Measurements from ENCODE around the gene BIRC7. TPM values are rescaled to one million over a fixed set of nuclear protein-coding genes. Genes with fewer than 3 reads are reported as not detected.

The BIRC7 gene
- total RNA-seq, 4 donors from 2014 or later, result not detected

DNA sequence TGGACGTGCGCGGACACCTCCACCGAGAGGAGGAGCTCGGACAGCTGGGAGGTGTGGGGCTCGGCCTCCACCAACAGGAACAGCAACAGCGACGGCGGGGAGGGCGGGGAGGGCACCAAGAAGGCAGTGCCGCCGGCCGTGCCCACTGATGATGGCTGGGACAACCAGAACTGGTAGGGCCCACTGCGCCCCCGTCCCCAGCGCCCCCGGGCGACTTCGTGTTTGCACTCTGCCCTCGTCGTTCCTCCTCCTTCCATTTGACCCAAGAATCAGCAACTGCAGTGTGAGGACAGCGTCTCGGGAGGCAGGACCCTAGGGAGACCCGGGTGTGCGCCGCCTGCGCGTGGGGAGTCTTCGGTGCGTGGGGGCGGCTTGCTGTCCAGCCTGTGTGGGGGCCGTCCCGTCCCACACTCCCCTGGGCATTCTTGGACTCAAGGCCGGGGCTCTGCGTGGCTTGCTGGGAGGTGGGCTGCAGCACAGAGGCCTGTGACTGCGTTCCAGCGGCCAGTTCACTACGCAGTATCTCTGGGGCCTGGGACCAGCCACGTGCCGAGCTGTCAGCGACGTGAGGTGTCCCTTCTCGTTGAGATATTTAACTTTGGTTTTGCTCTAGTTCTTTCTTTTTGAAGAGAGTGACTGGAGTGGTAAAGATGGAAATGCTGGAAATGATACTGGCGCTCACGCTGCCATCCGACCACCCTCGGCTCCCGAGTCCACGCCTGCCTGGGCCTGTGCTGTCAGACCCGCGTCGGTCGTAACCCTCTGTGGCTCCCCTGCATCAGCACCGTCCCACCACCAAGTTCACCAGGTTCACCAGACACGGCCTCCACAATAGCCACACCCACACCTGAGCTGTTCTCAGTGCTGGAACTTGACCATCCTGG lies 52.2 kb downstream of the BIRC7 start:
- TF ChIP-seq EP300 (IDR thresholded peaks at IDR 0.05) (no peak), POLR2AphosphoS5 (IDR thresholded peaks at IDR 0.05) (no peak), POLR2A (IDR thresholded peaks at IDR 0.05; ENCODE audit: low read depth) (no peak), CTCF (IDR thresholded peaks at IDR 0.05) (no peak)
- peaks cover 24 to 66% (median 59%) of the 10 kb centered on the region in 4 donors for H3K36me3 ChIP-seq

DNA sequence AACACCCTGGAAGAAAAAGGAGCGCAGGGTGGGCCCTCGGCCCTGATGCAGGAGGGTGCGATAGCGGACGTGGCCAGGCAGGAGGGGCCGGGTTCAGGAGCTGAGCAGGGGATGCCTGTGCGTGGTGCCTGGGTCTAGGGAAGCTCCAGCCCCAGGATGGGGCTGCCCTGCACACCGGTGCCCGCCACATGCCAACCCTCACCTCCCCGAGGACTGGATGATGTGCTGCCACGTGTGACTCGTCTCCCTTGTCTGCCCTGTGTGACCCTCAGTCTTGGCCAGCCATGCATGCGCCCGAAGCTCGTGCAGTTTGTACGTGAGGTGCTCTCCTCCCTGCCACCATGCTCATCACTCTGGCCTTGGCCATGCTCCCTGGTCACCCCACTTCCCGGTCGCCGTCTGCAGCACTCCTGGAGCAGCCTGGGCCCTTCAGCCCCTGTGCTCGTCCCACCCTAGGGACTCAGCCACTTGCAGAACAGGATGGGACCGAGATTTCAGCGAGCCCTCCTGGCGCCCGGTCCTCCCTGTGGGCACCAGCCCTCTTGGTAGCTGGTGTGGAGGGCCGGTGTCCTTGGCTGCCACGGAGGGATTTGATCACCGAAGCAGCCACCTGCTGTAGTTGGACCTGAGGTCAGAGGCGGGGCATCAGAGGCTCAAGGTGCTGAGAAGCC lies 53.0 kb downstream of the BIRC7 start:
- intact Hi-C loops (cut with DNase I), result no loop called here
- H3K27ac ChIP-seq (replicated peaks in 1 of 4), result no peak overlapping the region
- H3K27me3 ChIP-seq, result peaks cover 0 to 27% (median 0%) of the 10 kb centered on the region in 4 donors
- peaks cover 20 to 58% (median 51%) of the 10 kb centered on the region in 4 donors for H3K36me3 ChIP-seq
- TF ChIP-seq CTCF (IDR thresholded peaks at IDR 0.05) (no peak), POLR2AphosphoS5 (IDR thresholded peaks at IDR 0.05) (no peak), POLR2A (IDR thresholded peaks at IDR 0.05; ENCODE audit: low read depth) (no peak), EP300 (IDR thresholded peaks at IDR 0.05) (no peak)
- no peak for DNase-seq (ENCODE audit: extremely low spot score)
- 92% methylated on average over 14 of the region's 28 CpGs for WGBS
- no peaks in the 10 kb centered on the region for H3K9me3 ChIP-seq
- H3K4me3 ChIP-seq, result no peak overlapping the region
- H3K4me1 ChIP-seq, result peaks cover 0 to 11% (median 3%) of the 10 kb centered on the region in 4 donors

More for the DNA sequence above, 52.2 kb downstream of the BIRC7 start:
- Histone ChIP-seq H3K27me3 (peaks cover 0 to 19% (median 0%) of the 10 kb centered on the region in 4 donors), H3K4me3 (no peak overlapping the region), H3K9me3 (no peaks in the 10 kb centered on the region), H3K27ac (replicated peaks in 1 of 4) (no peak overlapping the region), H3K4me1 (peaks cover 0 to 11% (median 3%) of the 10 kb centered on the region in 4 donors)
- no peak for DNase-seq (ENCODE audit: extremely low spot score)
- WGBS, result 90% methylated on average over 42 of the region's 55 CpGs
- intact Hi-C loops (cut with DNase I), result no loop called here

GRCh38 chr20:63289311-63290135 lies 53.8 kb downstream of the BIRC7 start:
- intact Hi-C loops (cut with DNase I), result no loop called here
- Histone ChIP-seq H3K27me3 (peaks cover 0 to 35% (median 0%) of the 10 kb centered on the region in 4 donors), H3K36me3 (peaks cover 20 to 50% (median 45%) of the 10 kb centered on the region in 4 donors)

More at GRCh38 chr20:63289311-63290135, 53.8 kb downstream of the BIRC7 start:
- 77% methylated on average over 11 of the region's 25 CpGs for WGBS
- no peak overlapping the region for H3K4me3 ChIP-seq
- TF ChIP-seq POLR2AphosphoS5 (IDR thresholded peaks at IDR 0.05) (no peak), POLR2A (IDR thresholded peaks at IDR 0.05; ENCODE audit: low read depth) (no peak), EP300 (IDR thresholded peaks at IDR 0.05) (no peak), CTCF (IDR thresholded peaks at IDR 0.05) (no peak)
- peaks cover 0 to 11% (median 3%) of the 10 kb centered on the region in 4 donors for H3K4me1 ChIP-seq
- no peak overlapping the region for H3K27ac ChIP-seq (replicated peaks in 1 of 4)
- H3K9me3 ChIP-seq, result no peaks in the 10 kb centered on the region
- no peak for DNase-seq (ENCODE audit: extremely low spot score)

Small RNAs within 50 kb of the gene (small RNA-seq; reads per million reads assigned to genes)
- gene MIR3196 (0 reads per million in 3 donors), gene MIR4326 (0 to 0.74 (median 0.25) reads per million in 3 donors)

Other genes starting within 250 kb of the BIRC7 start
- not detected for gene BHLHE23, start 228.9 kb upstream of the BIRC7 start, total RNA-seq
- gene YTHDF1, start 19.8 kb upstream of the BIRC7 start, total RNA-seq, result 10 to 100 TPM; 17.9 to 32.1 (median 29.7) TPM
- under 1 TPM in 2 of 4 donors, not detected in 2; 0.17 to 0.45 TPM for gene NKAIN4, start 18.6 kb downstream of the BIRC7 start, total RNA-seq
- 10 to 100 TPM; 35.8 to 50.9 (median 39.5) TPM for gene ARFGAP1, start 36.9 kb downstream of the BIRC7 start, total RNA-seq
- under 1 TPM in 1 of 4 donors, not detected in 3; 0.32 TPM for gene COL20A1, start 57.3 kb downstream of the BIRC7 start, total RNA-seq
- not detected for gene CHRNA4, start 125.4 kb downstream of the BIRC7 start, total RNA-seq
- gene KCNQ2, start 236.8 kb downstream of the BIRC7 start, total RNA-seq, result 1 to 10 TPM in 1 of 4 donors, under 1 TPM in 2, not detected in 1; 0.11 to 1.6 (median 0.50) TPM